Naive thymus-derived CD4-positive, alpha-beta T cell (primary cell): ENCODE data around the gene LBR. TPM values are rescaled to one million over a fixed set of nuclear protein-coding genes. Genes with fewer than 3 reads are reported as not detected.

Source experiments
- ATAC-seq: fragments of 150-1000 bp; cut with Tn5 transposase; 2 replicates; pipeline ENCODE4 v1.10.0; 2021; ENCODE audit warnings: mild to moderate bottlenecking, moderate library complexity
- CTCF ChIA-PET: fragments of 350-600 bp; sonication (Branson Sonifier 250); formaldehyde crosslinking; loops from one replicate; lab custom pipeline; 2021; ENCODE audit warnings: antibody characterized with exemption; lab: Charles Lee
- POLR2A ChIA-PET: fragments of 350-600 bp; sonication (Branson Sonifier 250); formaldehyde crosslinking; loops from one replicate; lab custom pipeline; 2021; ENCODE audit warnings: antibody characterized with exemption, inconsistent platforms; lab: Charles Lee
- DNase-seq, 9 donors: peaks; one replicate each; pipeline versions ENCODE4 v3.0.0 to v3.0.0-alpha.2; 2020 to 2022; ENCODE audit warnings: mixed read lengths in 1 of 9
- H3K27ac ChIP-seq: one replicate; pipeline ENCODE4 v1.7.0; 2013; ENCODE audit warnings: mild to moderate bottlenecking, low read depth, low read length, moderate library complexity
- H3K27me3 ChIP-seq, 2 donors: one replicate each; pipeline ENCODE4 v1.7.0; 2013; ENCODE audit warnings: low read length in 2 of 2, mild to moderate bottlenecking in 2 of 2, moderate library complexity in 2 of 2; ENCODE audit not compliant: control insufficient read depth in 2 of 2, insufficient read depth in 2 of 2
- H3K36me3 ChIP-seq, 3 experiments: 1 replicate in 2 of 3; 2 replicates in 1 of 3; pipeline ENCODE4 v1.7.0; 2013; ENCODE audit warnings: low read length in 3 of 3, mild to moderate bottlenecking in 3 of 3, moderate library complexity in 1 of 3; ENCODE audit not compliant: insufficient read depth in 3 of 3, control insufficient read depth in 2 of 3
- H3K4me1 ChIP-seq, 2 donors: one replicate each; pipeline ENCODE4 v1.7.0; 2013; ENCODE audit warnings: low read length in 2 of 2, mild to moderate bottlenecking in 2 of 2, moderate library complexity in 1 of 2; ENCODE audit not compliant: control insufficient read depth in 2 of 2, insufficient read depth in 2 of 2
- H3K4me3 ChIP-seq: 2 replicates; pipeline ENCODE4 v1.7.0; 2013; ENCODE audit warnings: mild to moderate bottlenecking, low read length
- H3K9me3 ChIP-seq, 3 experiments: 1 replicate in 2 of 3; 2 replicates in 1 of 3; pipeline ENCODE4 v1.7.0; 2013; ENCODE audit warnings: low read length in 3 of 3; ENCODE audit not compliant: control insufficient read depth in 2 of 3
- H3K27ac Mint-ChIP-seq, 9 donors: one replicate each; pipeline ENCODE4 v1.8.0; 2020 to 2022; ENCODE audit warnings: mixed read lengths in 9 of 9, mild to moderate bottlenecking in 8 of 9, moderate library complexity in 5 of 9, inconsistent platforms in 2 of 9
- H3K27me3 Mint-ChIP-seq, 5 donors: one replicate each; pipeline ENCODE4 v1.8.0; 2021 to 2022; ENCODE audit warnings: mixed read lengths in 5 of 5, mild to moderate bottlenecking in 1 of 5
- H3K36me3 Mint-ChIP-seq, 5 donors: one replicate each; pipeline ENCODE4 v1.8.0; 2020 to 2022; ENCODE audit warnings: mixed read lengths in 5 of 5, mild to moderate bottlenecking in 3 of 5, inconsistent platforms in 1 of 5
- H3K4me1 Mint-ChIP-seq, 7 donors: one replicate each; pipeline ENCODE4 v1.8.0; 2020 to 2022; ENCODE audit warnings: mixed read lengths in 7 of 7, mild to moderate bottlenecking in 3 of 7, inconsistent platforms in 1 of 7
- H3K4me3 Mint-ChIP-seq, 10 donors: one replicate each; pipeline ENCODE4 v1.8.0; 2020 to 2022; ENCODE audit warnings: mild to moderate bottlenecking in 10 of 10, mixed read lengths in 10 of 10, moderate library complexity in 6 of 10, inconsistent platforms in 2 of 10
- H3K9me3 Mint-ChIP-seq, 11 donors: one replicate each; pipeline ENCODE4 v1.8.0; 2020 to 2022; ENCODE audit warnings: mixed read lengths in 11 of 11, mild to moderate bottlenecking in 4 of 11, inconsistent platforms in 1 of 11, moderate library complexity in 1 of 11
- intact Hi-C, 2 donors: fragments of 100-400 bp; cut with micrococcal nuclease; formaldehyde crosslinking; loops; one replicate each; pipeline ENCODE4 v1.15.1; 2023
- polyA plus RNA-seq, 2 donors: library from polyadenylated mRNA; unstranded; fragments of 300-500 nt; fragmentation: Illumina TruSeq; gene quantifications; one replicate each; pipeline ENCODE4 v1.2.3, GENCODE V29; 2021
- total RNA-seq, 6 experiments: library from RNA in 5 of 6; stranded (reverse) in 5 of 6; gene quantifications; 1 replicate in 5 of 6; 2 replicates in 1 of 6; pipeline ENCODE4 v1.2.3 and lab custom pipeline; 2021 to 2026

Gene LBR
- total and polyA plus RNA-seq, 7 experiments from 2014 or later = 104 to 220 (median 128) TPM

GRCh38 chr1:225366552-225366951 lies 61.3 kb downstream of the LBR start:
- H3K36me3 Mint-ChIP-seq = no peaks in the 10 kb centered on the region
- Histone ChIP-seq H3K4me1 (no peaks in the 10 kb centered on the region), H3K36me3 (no peaks in the 10 kb centered on the region), H3K27ac (no peak overlapping the region), H3K9me3 (no peaks in the 10 kb centered on the region), H3K4me3 (no peak overlapping the region), H3K27me3 (no peaks in the 10 kb centered on the region)
- ChIA-PET CTCF (no interaction called here), POLR2A (interaction anchor here (0.6 kb wide), 1 partner anchor 13 kb away, joined by 3 read pairs; no protein-coding TSS in a partner anchor)
- no peaks in the 10 kb centered on the region for H3K9me3 Mint-ChIP-seq
- DNase-seq = no peak
- peaks cover 0 to 5% (median 0%) of the 10 kb centered on the region in 7 donors for H3K4me1 Mint-ChIP-seq
- intact Hi-C loops = no loop called here
- H3K4me3 Mint-ChIP-seq = no peak overlapping the region
- no peak overlapping the region for H3K27ac Mint-ChIP-seq
- ATAC-seq = no peak
- H3K27me3 Mint-ChIP-seq = peaks cover 0 to 18% (median 8%) of the 10 kb centered on the region in 5 donors

GRCh38 chr1:225366018-225366417 lies 61.8 kb downstream of the LBR start:
- POLR2A ChIA-PET = interaction anchor here (0.6 kb wide), 1 partner anchor 12 kb away, joined by 3 read pairs; no protein-coding TSS in a partner anchor
- no peak overlapping the region for H3K27ac ChIP-seq
- H3K27me3 ChIP-seq = no peaks in the 10 kb centered on the region
- ATAC-seq = no peak
- no peak overlapping the region for H3K4me3 ChIP-seq
- H3K36me3 ChIP-seq = no peaks in the 10 kb centered on the region
- Mint-ChIP-seq H3K9me3 (no peaks in the 10 kb centered on the region), H3K4me3 (no peak overlapping the region), H3K27me3 (peaks cover 0 to 18% (median 8%) of the 10 kb centered on the region in 5 donors), H3K27ac (no peak overlapping the region), H3K4me1 (peaks cover 0 to 5% (median 0%) of the 10 kb centered on the region in 7 donors), H3K36me3 (no peaks in the 10 kb centered on the region)
- intact Hi-C loops = no loop called here
- DNase-seq = no peak
- no peaks in the 10 kb centered on the region for H3K9me3 ChIP-seq
- no peaks in the 10 kb centered on the region for H3K4me1 ChIP-seq
- CTCF ChIA-PET = no interaction called here

GRCh38 chr1:225364439-225364838 lies 63.4 kb downstream of the LBR start:
- H3K4me3 Mint-ChIP-seq = no peak overlapping the region
- POLR2A ChIA-PET = no interaction called here
- peaks cover 0 to 26% (median 13%) of the 10 kb centered on the region in 5 donors for H3K27me3 Mint-ChIP-seq
- Histone ChIP-seq H3K9me3 (no peaks in the 10 kb centered on the region), H3K27me3 (no peaks in the 10 kb centered on the region), H3K36me3 (no peaks in the 10 kb centered on the region), H3K27ac (no peak overlapping the region), H3K4me3 (no peak overlapping the region), H3K4me1 (no peaks in the 10 kb centered on the region)
- intact Hi-C loops = no loop called here
- H3K27ac Mint-ChIP-seq = no peak overlapping the region
- DNase-seq (no peak), ATAC-seq (no peak)
- peaks cover 0 to 5% (median 0%) of the 10 kb centered on the region in 7 donors for H3K4me1 Mint-ChIP-seq
- H3K9me3 Mint-ChIP-seq = peaks cover 0 to 2% (median 0%) of the 10 kb centered on the region in 11 donors
- CTCF ChIA-PET = no interaction called here
- H3K36me3 Mint-ChIP-seq = no peaks in the 10 kb centered on the region

- DNase-seq (no peak), ATAC-seq (no peak)
- POLR2A ChIA-PET = interaction anchor here (0.7 kb wide), 2 partner anchors 398 to 704 kb away, joined by 3 read pairs; no protein-coding TSS in a partner anchor
- no peak overlapping the region for H3K4me3 Mint-ChIP-seq
- Histone ChIP-seq H3K36me3 (no peaks in the 10 kb centered on the region), H3K4me3 (no peak overlapping the region), H3K27me3 (no peaks in the 10 kb centered on the region), H3K9me3 (no peaks in the 10 kb centered on the region), H3K4me1 (no peaks in the 10 kb centered on the region), H3K27ac (no peak overlapping the region)
- H3K4me1 Mint-ChIP-seq = peaks cover 0 to 5% (median 0%) of the 10 kb centered on the region in 7 donors
- H3K36me3 Mint-ChIP-seq = no peaks in the 10 kb centered on the region
- peaks cover 5 to 31% (median 19%) of the 10 kb centered on the region in 5 donors for H3K27me3 Mint-ChIP-seq
- no peak overlapping the region for H3K27ac Mint-ChIP-seq
- CTCF ChIA-PET = no interaction called here
- intact Hi-C loops = no loop called here
- peaks cover 0 to 2% (median 0%) of the 10 kb centered on the region in 11 donors for H3K9me3 Mint-ChIP-seq
Observed at GRCh38 chr1:225362805-225363204, 65.0 kb downstream of the LBR start.

GRCh38 chr1:225361176-225361575 lies 66.7 kb downstream of the LBR start:
- DNase-seq (no peak), ATAC-seq (no peak)
- Mint-ChIP-seq H3K36me3 (no peaks in the 10 kb centered on the region), H3K9me3 (peaks cover 0 to 2% (median 0%) of the 10 kb centered on the region in 11 donors), H3K4me1 (peaks cover 0 to 5% (median 0%) of the 10 kb centered on the region in 7 donors), H3K4me3 (no peak overlapping the region), H3K27ac (no peak overlapping the region), H3K27me3 (peaks cover 5 to 27% (median 16%) of the 10 kb centered on the region in 5 donors)
- CTCF ChIA-PET = no interaction called here
- Histone ChIP-seq H3K4me3 (no peak overlapping the region), H3K27ac (no peak overlapping the region), H3K27me3 (no peaks in the 10 kb centered on the region), H3K4me1 (no peaks in the 10 kb centered on the region), H3K9me3 (no peaks in the 10 kb centered on the region), H3K36me3 (no peaks in the 10 kb centered on the region)
- intact Hi-C loops = no loop called here
- POLR2A ChIA-PET = no interaction called here

GRCh38 chr1:225360119-225360518 lies 67.7 kb downstream of the LBR start:
- no peak overlapping the region for H3K4me3 Mint-ChIP-seq
- Histone ChIP-seq H3K4me3 (no peak overlapping the region), H3K9me3 (no peaks in the 10 kb centered on the region), H3K27ac (no peak overlapping the region), H3K27me3 (no peaks in the 10 kb centered on the region), H3K4me1 (no peaks in the 10 kb centered on the region), H3K36me3 (no peaks in the 10 kb centered on the region)
- ChIA-PET POLR2A (no interaction called here), CTCF (no interaction called here)
- no peak for ATAC-seq
- H3K4me1 Mint-ChIP-seq = peaks cover 0 to 5% (median 0%) of the 10 kb centered on the region in 7 donors
- peaks cover 0 to 2% (median 0%) of the 10 kb centered on the region in 11 donors for H3K9me3 Mint-ChIP-seq
- no peak overlapping the region for H3K27ac Mint-ChIP-seq
- intact Hi-C loops = no loop called here
- DNase-seq = no peak
- no peaks in the 10 kb centered on the region for H3K36me3 Mint-ChIP-seq
- H3K27me3 Mint-ChIP-seq = peaks cover 5 to 32% (median 16%) of the 10 kb centered on the region in 5 donors

- intact Hi-C loops = no loop called here
- Histone ChIP-seq H3K27ac (no peak overlapping the region), H3K36me3 (no peaks in the 10 kb centered on the region), H3K4me1 (no peaks in the 10 kb centered on the region), H3K27me3 (no peaks in the 10 kb centered on the region), H3K9me3 (no peaks in the 10 kb centered on the region), H3K4me3 (no peak overlapping the region)
- H3K36me3 Mint-ChIP-seq = no peaks in the 10 kb centered on the region
- DNase-seq = no peak
- H3K4me1 Mint-ChIP-seq = no peaks in the 10 kb centered on the region
- POLR2A ChIA-PET = no interaction called here
- H3K27ac Mint-ChIP-seq = no peak overlapping the region
- no peak for ATAC-seq
- peaks cover 5 to 52% (median 19%) of the 10 kb centered on the region in 5 donors for H3K27me3 Mint-ChIP-seq
- CTCF ChIA-PET = no interaction called here
- peaks cover 0 to 2% (median 0%) of the 10 kb centered on the region in 11 donors for H3K9me3 Mint-ChIP-seq
- H3K4me3 Mint-ChIP-seq = no peak overlapping the region
Observed at GRCh38 chr1:225355863-225356262, 72.0 kb downstream of the LBR start.
